Activated T-helper 1 cell treated with anti-CD3 and anti-CD28 coated beads, Interleukin-2, amount 50 U/mL, for 16 hours (primary cell): Measurements from ENCODE around the gene PRKAR2A.
"Not testable (repeated sequence)": the region's sequence is repeated elsewhere in the genome, so short reads cannot be mapped to it uniquely, and the experiment has no call there.

Experiments used
- DNase-seq, 2 donors: peaks; one replicate each; pipeline ENCODE4 v3.0.0-alpha.2; 2020; ENCODE audit warnings: low read depth in 1 of 2, low spot score in 1 of 2

The PRKAR2A gene

DNA sequence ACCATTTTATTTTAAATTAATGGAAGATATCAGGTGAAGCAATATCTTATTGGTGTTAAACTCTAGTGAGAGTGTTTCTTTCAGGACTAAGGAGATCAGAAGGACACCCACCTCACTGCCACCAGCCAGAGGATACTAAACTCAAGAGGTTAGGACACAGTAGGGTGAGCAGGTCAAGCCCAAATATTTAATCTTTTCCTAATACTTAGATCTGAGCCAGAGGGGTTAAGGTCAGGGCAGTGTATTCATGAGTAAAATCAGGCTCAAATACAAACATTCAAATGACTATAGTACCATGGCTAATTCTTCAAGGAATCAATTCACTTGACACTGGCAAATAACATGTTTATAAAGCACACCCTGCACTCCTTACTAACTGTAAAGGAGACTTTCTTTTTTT, 65.6 kb downstream of the PRKAR2A start:
- no peak for DNase-seq

DNA sequence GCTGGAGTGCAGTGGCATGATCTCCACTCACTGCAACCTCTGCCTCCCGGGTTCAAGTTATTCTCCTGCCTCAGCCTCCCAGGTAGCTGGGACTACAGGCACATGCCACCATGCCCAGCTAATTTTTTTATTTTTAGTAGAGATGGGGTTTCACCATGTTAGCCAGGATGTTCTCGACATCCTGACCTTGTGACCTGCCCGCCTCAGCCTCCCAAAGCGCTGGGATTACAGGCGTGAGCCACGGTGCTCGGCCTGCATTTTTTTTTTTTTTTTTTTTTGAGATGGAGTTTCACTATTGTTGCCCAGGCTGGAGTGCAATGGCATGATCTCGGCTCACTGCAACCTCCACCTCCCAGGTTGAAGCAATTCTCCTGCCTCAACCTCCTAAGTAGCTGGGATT, 69.1 kb downstream of the PRKAR2A start:
- DNase-seq: not testable (repeated sequence)

DNA sequence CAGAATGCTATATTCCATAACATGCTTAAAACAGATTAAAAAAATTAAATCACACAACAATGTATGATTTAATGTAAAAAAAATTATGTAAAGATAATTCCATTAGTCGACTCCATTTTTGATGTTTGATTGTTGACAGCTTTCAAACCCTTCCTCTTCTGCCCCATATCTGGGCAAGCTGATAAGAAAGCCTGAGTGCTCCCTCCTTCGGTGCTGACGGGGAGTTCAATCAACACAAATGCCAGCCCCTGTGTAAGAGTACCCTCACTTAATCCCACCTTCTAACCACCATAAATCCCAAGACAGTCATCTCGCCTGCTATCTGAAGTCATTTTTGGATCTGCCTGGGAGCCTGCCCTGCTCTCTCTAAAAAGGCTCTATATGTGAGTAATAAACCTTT, 70.8 kb downstream of the PRKAR2A start:
- no peak for DNase-seq

DNA sequence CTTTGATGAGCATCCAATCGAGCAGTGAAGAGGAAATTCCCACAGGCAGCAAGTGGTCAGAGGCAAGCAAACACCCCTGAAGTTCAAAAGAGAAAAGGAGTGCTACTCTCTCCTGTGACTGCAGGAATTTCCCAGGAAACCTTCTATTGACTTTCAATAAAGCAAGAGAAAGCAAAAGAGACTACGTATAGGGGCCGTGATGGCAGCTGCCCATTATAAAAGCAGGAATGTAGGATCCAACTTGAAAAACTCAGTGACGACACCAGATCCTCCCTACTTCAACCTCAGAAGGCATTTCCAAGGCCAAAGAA, 77.5 kb downstream of the PRKAR2A start:
- no peak for DNase-seq

DNA sequence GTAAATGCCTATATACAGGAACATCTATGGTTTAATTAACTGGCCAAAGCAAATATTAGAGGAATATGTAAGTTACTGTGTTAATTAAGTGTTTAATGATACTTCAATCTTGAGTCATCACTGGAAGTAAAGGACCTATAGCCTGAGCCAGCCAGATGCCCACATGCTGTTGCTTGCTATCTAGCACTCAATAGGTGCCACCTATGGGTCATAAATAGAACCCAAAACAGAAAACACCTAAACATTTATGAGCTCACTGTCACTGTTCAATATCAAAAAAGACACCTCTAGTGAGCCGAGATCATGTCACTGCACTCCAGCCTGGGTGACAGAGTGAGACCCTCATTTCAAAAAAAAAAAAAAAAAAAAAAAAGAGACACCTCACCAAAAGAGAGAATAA, 82.3 kb downstream of the PRKAR2A start:
- no peak for DNase-seq

DNA sequence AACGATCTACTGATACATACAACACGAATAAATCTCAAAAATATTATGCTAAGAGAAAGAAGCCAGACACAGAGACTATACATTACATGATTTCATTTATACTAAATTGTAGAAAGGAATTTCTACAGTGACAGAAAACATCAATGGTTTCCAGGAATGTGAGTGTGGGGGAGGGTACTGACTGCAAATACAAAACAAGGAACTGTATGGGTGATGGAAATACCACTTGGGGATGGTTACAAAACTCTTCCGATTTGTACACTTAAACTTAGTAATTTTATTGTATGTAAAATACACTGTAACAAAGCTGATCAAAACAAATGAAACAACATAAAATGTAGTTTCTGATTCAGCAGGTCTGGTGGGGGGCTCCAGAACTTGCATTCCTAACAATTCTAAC, 84.9 kb downstream of the PRKAR2A start:
- DNase-seq: no peak

DNA sequence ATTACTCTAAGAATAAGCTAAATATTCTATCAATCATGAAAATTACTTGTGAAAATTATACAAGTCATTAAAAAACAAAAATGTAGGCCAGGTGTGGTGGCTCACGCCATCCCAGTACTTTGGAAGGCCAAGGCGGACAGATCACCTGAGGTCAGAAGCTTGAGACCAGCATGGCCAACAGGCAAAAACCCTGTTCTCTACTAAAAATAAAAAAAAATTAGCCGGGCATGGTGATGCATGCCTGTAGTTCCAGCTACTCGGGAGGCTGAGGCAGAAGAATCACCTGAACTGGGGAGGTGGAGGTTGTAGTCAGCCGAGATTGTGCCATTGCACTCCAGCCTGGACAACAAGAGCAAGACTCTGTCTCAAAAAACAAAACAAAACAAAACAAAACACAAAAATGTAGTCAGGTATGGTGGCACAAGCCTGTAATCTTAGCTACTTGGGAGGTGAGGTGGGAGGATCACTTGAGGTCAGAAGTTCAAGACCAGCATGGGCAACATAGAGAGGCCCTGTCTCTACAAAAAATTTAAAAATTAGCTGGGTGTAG, 87.6 kb downstream of the PRKAR2A start:
- DNase-seq: not testable (repeated sequence)

DNA sequence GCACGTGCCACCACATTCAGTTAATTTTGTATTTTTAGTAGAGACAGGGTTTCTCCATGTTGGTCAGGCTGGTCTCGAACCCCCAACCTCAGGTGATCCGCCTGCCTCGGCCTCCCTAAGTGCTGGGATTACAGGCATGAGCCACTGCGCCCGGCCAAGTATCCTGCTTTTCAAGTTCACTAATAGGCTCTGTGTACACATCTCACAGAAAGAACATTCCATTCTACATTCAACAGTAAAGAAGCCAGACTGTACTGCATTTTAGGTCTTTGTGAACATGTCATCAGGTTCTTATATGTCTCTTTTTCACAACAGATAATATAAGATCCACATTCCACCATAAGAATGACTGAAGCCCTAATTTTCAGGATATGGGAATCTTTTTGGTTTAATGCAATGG, 88.1 kb downstream of the PRKAR2A start:
- not testable (repeated sequence) for DNase-seq

DNA sequence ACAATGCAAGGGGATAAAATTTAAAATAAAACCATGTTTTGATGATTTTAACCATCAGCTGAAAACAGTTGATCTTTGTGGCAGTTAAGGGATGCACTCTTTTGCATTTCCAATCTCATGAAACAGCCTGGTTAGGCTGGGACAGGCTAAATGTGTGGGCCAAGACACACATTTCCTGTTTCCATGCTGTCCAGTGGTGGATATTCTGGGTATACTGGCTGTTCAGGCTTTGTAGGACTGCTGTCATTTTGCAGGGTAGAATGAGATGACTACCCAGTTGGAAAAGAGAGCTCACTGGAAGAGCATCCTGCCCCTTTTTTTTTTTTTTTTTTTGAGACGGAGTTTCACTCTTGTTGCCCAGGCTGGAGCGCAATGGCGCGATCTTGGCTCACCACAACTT, 88.6 kb downstream of the PRKAR2A start:
- DNase-seq: no peak

DNA sequence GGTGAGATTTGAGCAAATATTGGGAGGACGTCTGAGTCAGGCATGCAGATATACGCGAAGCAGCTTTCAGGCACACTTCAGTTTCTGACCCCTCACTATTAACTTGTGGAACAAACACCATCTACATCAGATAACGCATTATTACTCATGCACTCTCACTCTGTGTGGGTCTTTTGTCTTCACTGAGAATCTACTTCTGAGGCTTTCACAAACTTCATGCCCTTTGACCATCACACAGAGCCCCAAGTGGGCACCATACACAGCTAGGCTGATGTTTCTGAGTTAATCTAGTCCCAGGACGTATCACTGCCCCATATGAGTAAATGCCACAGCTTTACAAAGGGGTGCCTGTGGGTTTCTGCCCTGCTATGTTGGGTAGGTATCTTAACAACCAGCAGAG, 91.0 kb downstream of the PRKAR2A start:
- DNase-seq: no peak

DNA sequence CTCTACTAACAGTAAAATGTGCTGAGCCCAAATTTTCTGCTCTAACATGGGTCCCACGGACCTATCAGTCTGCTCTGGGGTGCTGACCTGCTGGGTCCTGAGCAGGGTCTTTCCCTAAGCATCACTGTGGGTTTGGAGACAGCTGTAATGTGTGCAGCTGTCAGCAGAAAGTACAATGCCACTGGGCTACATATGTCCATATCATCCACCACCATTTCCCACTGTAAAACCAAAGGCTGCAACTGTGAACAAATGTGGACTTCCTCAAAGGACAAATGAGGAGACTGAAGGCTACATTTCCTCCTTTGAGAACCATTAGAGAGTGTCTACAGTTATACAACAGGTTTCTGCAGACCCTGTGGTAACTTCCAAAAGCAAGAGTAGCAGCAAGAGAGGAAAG, 96.8 kb downstream of the PRKAR2A start:
- no peak for DNase-seq

DNA sequence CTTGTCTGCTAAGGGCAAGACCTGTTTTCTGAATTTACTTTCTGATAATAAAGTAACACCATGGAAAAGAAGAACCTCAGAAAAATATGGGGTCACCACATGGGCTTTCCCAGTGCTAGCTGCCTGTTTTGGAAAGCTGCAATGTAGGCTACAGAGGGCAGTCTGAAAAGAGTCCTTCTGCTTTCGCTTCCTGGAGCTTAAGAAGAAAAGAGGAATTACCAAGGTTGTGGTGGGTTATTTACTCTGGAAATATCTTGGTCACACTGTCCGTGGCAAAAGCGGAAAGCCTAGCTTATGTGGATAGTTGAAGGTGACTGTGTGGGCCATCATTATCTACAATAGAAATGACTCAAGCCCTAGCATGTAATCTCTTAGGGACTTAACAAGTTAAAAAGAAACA, 98.9 kb downstream of the PRKAR2A start:
- no peak for DNase-seq

DNA sequence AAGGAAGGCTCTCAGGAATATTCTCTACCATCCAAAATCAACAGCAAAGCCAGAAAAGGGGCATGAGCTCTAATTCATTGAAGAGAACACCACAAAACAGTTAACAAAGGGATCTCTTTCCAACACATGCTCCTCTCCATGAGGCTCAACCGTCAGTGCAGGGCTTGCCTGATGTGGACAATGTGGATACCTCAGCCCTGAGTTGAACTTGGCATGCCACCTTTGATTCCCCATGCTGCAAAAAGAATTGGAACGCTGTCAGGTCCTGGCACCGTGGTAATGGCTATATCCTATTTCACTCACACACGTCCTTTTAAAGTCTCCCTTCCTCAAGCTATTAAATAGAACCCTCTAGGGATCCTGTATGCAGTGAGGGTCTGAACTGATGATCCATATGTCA, 100.0 kb downstream of the PRKAR2A start:
- DNase-seq: no peak

DNA sequence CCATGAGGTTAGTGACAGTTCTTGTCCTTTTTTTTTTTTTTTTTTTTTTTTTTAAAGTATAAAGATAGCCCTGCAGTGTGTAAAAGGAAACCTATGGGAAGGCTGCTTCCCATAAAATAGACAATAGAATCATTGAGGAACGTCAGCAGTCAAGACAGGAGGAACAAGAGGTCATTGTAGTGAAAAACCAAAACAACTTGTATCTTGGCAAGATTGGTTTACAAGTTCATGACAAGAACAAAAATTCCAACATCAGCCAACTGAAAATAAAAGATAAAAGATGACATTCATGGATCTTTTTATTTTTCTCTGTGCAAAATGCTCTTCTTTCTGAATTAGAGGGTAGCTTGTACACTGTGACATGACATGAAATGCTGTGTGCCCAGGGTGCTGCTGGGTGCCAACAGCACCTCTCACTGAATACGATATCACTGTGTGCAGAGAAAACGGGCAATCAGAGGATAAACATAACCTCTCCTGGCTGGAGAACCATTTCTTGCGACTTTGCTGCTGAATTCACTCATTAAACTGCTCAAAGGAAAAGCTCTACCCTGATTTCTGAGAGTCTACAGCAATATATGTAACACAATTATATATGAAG, 100.6 kb downstream of the PRKAR2A start:
- no peak for DNase-seq

DNA sequence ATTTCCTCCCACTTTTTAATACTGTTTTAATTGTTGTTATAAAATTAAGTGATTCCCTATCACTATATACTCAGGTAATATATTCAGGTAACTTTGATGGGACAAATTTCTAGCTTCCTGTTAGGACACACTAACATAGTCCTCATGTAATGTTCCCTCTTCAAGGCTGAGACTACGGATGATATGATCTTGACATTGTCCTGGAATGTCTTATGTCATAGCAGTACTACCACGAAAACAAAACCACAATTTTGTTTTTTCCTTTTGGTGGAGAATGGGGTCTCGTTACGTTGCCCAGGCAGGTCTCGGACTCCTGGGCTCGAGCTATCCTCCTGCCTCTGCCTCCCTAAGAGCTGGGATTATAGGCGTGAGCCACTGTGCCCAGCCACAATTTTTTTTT, 103.9 kb downstream of the PRKAR2A start:
- DNase-seq: no peak

DNA sequence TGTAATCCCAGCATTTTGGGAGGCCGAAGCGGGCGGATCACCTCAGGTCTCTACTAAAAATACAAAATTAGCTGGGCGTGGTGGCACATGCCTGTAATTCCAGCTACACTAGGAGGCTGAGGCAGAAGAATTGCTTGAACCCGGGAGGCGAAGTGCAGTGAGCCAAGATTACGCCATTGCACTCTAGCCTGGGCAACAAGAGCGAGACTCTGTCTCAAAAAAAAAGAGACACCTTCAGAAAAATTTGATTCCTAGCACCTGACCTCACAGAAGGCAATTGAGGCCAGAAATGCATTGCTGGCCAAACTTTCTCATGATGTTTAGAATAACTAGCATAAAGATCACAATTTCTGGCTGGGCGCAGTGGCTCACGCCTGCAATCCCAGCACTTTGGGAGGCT, 106.4 kb downstream of the PRKAR2A start:
- DNase-seq: not testable (repeated sequence)

DNA sequence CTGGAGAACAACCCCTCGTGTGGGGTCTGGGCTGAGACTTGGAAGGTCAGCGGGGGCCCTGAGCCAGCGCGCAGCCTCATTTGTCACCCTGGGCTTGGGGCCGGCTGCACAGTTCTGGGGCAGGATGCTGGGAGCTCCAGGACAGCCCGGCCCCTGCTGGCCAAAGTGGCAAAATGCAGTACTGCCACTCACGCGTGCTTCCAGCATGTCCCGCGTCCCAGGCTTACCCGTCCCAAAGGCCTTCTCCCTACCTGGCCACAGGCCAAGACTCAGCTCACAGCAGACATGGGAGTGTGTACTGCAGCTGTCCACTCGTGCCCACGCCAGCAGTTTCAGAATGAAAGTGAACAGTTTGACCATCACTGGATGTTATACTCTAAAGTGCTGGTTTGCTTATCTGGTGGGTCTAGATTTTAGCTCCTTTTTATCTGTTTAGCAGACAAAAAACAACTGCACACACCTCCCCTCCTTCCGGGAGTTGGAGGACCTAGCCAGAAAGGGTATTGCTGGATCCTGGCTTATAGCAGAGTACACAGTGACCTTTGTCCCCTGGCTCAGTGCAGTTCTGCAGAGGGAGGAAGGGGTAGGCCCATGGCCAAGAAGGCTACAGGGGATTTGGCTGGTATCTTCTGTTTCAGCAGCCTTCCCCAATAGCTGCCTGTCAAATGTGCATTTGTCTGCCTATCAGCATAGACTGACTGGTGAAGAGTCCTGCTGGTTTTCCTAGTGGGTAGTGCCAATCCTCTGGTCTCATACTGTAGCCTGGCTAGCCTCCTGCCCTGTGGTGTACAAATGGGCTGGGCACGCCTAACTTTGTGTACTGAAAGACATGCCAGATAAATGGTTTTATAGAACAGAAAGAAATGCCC, 107.5 kb downstream of the PRKAR2A start:
- DNase-seq: peak; percentile 11 to 14

DNA sequence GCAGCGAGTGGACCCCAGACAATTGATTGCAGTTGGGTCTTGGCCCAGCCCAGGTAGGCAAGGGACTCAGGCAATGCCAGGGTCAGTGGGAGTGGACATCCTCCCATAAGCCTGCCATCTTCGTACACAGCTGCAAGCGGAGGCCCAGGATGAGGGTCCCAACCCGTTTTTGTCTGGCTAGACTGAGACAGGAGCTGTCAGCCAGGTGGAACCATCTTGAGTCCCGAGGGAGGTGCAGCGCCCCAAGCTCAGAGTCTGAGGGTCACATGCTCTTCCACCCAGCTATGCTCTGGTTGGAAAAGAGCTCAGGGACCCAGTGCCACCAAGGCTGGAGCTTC, 108.1 kb downstream of the PRKAR2A start:
- no peak for DNase-seq

DNA sequence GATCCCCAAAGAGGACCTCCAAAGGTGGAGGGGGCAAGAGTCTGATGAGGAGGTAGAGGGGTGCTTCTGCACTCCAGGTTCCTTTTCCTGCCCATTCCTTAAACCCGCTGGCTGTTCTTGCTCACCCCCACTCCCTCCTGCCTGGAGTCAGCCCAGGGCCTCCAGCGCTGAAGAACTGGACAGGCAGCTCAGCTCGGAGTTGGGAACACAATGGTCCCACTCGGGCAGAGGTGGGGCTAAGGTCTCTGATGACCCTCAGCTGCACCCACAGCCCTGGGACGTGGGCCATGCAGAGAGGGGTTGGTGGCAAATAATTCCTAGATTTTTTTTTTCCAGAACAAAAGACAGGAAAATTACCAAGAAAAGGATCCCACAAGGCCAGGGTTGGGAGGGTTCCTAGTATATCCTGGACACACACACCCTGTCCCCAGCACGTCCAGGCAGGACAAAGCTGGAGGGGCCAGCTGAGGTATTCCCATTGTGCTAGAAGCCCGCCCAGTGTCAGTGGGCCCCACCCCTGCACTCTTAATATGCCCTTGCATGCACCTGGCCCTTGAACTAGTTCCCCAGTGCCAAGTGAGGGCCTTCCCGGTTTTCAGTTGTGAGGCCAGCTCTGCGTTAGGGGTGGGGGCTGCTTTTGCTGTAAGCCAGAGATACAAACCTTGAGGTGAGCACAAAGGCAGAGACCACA, 108.6 kb downstream of the PRKAR2A start:
- no peak for DNase-seq

DNA sequence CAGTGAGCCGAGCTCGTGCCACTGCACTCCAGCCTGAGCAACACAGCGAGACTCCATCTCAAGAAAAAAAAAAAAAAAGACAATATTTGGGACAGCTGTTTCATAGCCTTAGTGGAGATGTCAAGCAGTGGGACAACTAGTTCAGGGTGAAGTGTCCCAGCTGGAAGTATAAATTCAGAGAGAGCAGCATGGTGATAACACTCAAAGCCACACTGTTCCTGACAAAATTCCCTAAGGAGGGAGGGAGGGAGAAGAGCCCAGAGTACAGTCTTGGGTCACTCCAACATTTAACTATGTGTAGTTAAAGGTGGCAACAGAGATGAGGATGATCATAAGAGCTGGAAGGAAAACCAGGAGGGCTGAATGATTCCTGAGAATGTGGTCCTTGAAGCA, 109.5 kb downstream of the PRKAR2A start:
- no peak for DNase-seq

DNA sequence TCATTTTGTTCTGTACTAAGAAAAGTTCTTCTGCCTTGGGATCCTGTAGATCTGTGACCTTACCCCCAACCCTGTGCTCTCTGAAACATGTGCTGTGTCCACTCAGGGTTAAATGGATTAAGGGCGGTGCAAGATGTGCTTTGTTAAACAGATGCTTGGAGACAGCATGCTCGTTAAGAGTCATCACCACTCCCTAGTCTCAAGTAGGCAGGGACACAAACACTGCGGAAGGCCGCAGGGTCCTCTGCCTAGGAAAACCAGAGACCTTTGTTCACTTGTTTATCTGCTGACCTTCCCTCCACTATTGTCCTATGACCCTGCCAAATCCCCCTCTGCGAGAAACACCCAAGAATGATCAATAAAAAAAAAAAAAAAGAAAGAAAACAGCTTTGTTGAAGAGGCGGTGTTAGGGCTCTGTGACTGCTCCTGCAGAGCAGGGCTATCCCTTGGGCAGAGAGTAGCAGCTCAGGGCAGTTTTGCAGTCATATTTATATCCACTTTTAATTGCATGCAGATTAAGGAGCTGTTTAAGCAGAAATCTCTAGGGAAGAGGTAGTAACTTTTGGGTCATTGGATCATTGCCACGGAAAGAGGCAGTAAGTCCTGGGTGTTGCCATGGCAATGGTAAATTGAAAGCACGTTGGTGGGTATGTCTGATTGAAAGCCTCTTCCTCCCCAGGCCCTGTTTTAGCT, 112.5 kb downstream of the PRKAR2A start:
- DNase-seq: not testable (repeated sequence)

DNA sequence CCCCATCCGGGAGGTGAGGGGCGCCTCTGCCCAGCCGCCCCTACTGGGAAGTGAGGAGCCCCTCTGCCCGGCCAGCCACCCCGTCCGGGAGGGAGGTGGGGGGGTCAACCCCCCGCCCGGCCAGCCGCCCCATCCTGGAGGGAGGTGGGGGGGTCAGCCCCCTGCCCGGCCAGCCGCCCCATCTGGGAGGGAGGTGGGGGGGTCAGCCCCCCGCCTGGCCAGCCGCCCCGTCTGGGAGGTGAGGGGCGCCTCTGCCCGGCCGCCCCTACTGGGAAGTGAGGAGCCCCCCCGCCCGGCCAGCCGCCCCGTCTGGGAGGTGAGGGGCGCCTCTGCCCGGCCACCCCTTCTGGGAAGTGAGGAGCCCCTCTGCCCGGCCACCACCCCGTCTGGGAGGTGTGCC, 113.1 kb downstream of the PRKAR2A start:
- not testable (repeated sequence) for DNase-seq
